Esophagus muscularis mucosa (tissue), 3 donors: Measurements from ENCODE around the gene ZNF775.

ENCODE experiments used
- CTCF ChIP-seq, 3 experiments: fragments of 200-600 bp in 2 of 3; fragments of 450-650 bp in 1 of 3; sonication (generic) in 2 of 3; IDR thresholded peaks; one replicate each; pipeline ENCODE4 v1.5.1; 2017 to 2019; ENCODE audit warnings: antibody characterized with exemption in 3 of 3, mild to moderate bottlenecking in 2 of 3, moderate library complexity in 1 of 3
- POLR2A ChIP-seq: fragments of 450-650 bp; IDR thresholded peaks from one replicate; pipeline ENCODE4 v1.6.1; 2017; ENCODE audit warnings: antibody characterized with exemption, moderate library complexity, mild to moderate bottlenecking, low read depth
- POLR2AphosphoS5 ChIP-seq, 2 donors: sonication (generic); formaldehyde crosslinking; IDR thresholded peaks; one replicate each; pipeline ENCODE4 v1.6.1; 2017; ENCODE audit warnings: antibody characterized with exemption in 2 of 2

GRCh38 chr7:150363872-150364271 lies 15.3 kb upstream of the ZNF775 start:
- no peak for TF ChIP-seq CTCF (IDR thresholded peaks at IDR 0.05)
- TF ChIP-seq POLR2A = no peak
- TF ChIP-seq POLR2AphosphoS5 (IDR thresholded peaks at IDR 0.05) = no peak
